Tibial nerve (tissue), 4 donors: ENCODE measurements around the gene DISP3.

Experiments used
- CTCF ChIP-seq, 5 experiments: fragments of 200-600 bp in 3 of 5; fragments of 450-650 bp in 2 of 5; sonication (generic) in 3 of 5; IDR thresholded peaks; one replicate each; pipeline ENCODE4 v1.5.1; 2016 to 2019; ENCODE audit warnings: antibody characterized with exemption in 5 of 5, mild to moderate bottlenecking in 3 of 5, moderate library complexity in 2 of 5
- EP300 ChIP-seq, 2 donors: sonication (generic); formaldehyde crosslinking; IDR thresholded peaks; one replicate each; pipeline ENCODE4 v1.6.1; 2017; ENCODE audit warnings: antibody characterized with exemption in 2 of 2, mild to moderate bottlenecking in 1 of 2
- POLR2A ChIP-seq, 2 donors: fragments of 450-650 bp; IDR thresholded peaks; one replicate each; pipeline ENCODE4 v1.6.1; 2017; ENCODE audit warnings: antibody characterized with exemption in 2 of 2, mild to moderate bottlenecking in 2 of 2, moderate library complexity in 2 of 2

- TF ChIP-seq CTCF (IDR thresholded peaks at IDR 0.05), result no peak
- TF ChIP-seq EP300 (IDR thresholded peaks at IDR 0.05), result no peak
- TF ChIP-seq POLR2A (IDR thresholded peaks at IDR 0.05), result no peak
These were observed 49.8 kb downstream of the DISP3 start for GRCh38 chr1:11528611-11529261.
